GM19463 (cell line): Measurements from ENCODE around the gene ARL4C.

Source experiments
- ATAC-seq: cut with Tn5 transposase; IDR thresholded peaks from one replicate; pipeline ENCODE4 v1.9.1; 2021; ENCODE audit warnings: mild to moderate bottlenecking, moderate library complexity; ENCODE audit not compliant: unreplicated experiment

Gene ARL4C

DNA sequence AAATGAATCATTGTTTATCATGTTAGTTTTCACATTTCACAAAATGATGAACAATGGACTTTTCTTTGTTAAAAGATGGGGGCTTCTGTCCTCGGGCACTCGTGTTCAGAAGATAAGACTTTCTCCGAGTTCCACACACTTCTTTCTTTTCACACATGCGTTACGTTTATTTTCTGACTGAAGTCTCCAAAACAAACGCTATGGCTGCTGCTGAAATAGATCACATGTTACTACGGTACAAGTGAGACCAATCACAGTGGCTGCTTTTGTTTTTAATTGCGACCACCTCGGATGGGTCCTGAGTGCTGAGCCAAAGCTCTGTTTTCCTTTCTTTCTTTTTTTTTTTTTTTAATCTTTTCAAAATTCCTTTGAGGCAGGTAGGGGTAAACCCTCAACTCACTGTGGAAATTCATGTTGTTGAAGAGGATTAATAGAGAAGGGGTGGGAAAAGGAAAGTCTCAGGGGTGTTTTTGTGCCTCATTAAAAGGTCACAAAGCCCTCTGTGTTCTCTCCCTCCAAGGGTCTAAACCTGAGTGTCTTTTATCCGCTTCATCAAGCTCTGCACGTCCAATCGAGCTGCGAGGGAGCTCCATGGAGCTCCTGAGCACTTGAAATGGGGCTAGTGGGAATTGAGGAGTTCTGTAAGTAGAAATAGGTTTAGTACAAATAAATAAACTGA is 48.2 kb downstream of the ARL4C start:
- no peak for ATAC-seq

DNA sequence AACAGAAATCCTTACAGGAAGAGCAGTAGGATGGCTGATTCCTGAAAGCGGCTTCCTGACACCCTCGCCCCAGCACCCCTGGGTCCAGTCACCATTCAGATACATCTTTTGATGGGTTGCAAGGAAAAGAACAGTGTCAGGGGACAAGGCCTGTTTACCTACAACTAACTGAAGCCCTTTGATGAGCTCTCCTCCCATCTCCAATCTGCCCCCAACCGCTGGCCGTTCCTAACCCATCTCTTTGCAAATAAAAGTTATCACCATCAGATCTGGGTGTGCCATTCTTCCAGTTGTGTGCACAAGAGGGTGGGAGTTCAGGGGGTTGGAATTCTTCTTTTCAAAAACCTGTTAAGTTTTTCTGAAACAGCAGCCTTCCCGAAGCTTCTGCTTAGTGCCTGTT is 48.9 kb downstream of the ARL4C start:
- ATAC-seq = no peak

DNA sequence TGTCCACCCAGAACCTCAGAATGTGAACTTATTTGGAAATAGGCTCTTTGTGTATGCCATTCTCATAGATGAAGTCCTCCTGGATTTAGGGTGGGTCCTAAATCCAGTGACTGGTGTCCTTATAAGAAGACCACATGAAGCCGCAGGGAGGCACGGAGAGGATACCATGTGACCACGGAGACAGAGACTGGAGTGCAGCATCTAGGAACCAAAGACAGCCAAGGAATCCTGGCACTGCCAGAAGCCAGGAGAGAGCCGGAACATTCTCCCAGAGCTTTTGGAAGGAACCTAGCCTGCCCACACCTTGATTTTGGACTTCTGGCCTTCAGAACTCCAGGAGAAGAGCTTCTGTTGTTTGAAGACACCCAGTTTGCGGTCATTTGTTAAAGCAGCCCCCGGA is 49.7 kb downstream of the ARL4C start:
- no peak for ATAC-seq

DNA sequence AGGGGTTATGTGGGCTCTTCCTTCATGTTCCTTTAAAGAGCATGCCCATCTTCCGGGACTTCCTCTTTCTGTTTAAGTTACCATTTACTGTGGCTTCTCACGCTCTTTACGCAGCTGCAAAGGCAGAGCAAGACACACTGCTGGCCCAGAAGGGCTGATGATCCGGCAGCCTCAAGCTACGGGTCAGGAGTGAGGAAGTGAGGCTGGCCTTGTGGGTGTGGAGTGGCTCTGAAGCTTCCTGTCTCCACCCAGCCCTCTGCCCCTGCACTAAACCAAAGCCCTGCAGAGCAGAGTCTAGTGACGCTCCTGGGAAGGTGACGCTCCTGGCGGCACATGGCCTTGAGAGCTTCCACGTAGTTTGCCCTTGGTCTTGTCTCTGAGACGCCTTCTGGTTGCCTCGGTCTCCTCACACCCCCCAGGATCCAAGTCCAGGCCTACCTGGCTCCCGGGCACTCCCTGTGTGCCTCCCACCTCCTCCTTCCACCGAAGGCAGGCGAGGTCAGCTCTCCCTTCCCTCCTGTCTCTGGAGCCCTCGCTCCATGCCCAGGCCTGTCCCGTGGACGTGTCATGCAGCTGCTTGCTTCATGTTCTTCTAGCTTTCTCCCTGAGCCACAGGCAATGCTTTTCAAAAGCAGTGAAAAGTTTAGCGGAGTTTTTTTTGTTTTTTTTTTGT is 50.3 kb downstream of the ARL4C start:
- peak; percentile 96 for ATAC-seq

DNA sequence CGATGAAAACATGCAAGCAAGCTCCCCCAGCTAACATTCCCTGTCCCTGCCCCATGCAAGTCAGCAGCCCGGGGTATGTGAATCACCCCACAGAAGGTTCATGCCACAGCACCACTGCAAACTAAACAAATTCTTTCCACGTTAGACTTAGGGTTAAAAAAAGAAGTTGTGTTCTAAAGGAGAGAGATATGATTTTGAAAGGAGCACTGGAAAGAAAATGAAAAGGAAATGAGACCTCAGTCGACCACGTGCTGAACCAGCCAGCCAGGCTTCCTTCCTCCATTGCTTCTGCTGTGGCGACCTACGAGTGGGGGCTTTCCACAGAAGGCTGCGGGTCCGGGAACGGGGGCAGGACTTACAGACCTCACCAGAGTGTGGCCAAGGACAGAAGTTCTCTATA is 52.0 kb downstream of the ARL4C start:
- ATAC-seq = no peak

DNA sequence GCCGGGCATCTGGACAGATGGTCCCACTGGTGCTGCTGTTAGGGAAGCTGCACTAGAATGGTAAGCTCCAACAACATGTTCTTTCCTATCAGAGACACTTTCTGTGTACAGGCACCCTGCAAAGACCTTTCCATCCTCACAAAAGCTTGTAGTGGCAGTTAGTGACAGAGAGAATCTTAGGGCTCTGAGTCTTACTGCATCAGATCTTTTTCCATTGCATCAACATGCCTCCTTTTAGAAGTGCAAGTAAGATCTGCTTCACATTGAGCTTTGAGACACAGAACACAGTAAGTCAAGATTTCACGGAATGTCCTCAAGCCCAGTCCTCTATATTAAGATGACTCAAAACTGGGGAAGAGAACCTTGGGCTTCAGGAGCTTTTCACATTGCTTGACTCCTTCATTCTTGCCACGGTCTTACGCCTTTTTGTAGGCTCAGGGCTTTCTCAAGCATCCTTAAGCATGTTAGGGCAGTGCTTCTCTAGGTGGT is 52.6 kb downstream of the ARL4C start:
- ATAC-seq = no peak
